HG03064 (cell line): Measurements from ENCODE around the gene MMP3.
"Not testable (repeated sequence)": the region's sequence is repeated elsewhere in the genome, so short reads cannot be mapped to it uniquely, and the experiment has no call there.

ENCODE experiments used
- ATAC-seq: cut with Tn5 transposase; IDR thresholded peaks from one replicate; pipeline ENCODE4 v1.9.1; 2021; ENCODE audit warnings: low read depth; ENCODE audit not compliant: unreplicated experiment

The MMP3 gene

GRCh38 chr11:102843489-102843888, at the start of gene MMP3:
Gene MMP3, minus strand, starts transcription at chr11:102843609. Its CDS starts 63 bp downstream, at chr11:102843546.
- no peak for ATAC-seq

- ATAC-seq: no peak
Observed at GRCh38 chr11:102891736-102892135, 48.3 kb upstream of the MMP3 start.

GRCh38 chr11:102886999-102887398, 43.6 kb upstream of the MMP3 start:
- ATAC-seq: no peak

- ATAC-seq: no peak
Observed at GRCh38 chr11:102883141-102883540, 39.7 kb upstream of the MMP3 start.

GRCh38 chr11:102882389-102883024, 39.1 kb upstream of the MMP3 start:
- peak; percentile 61 for ATAC-seq

GRCh38 chr11:102879801-102880200, 36.4 kb upstream of the MMP3 start:
- no peak for ATAC-seq

- ATAC-seq: no peak
Observed at GRCh38 chr11:102878595-102878994, 35.2 kb upstream of the MMP3 start.

GRCh38 chr11:102874852-102875251, 31.4 kb upstream of the MMP3 start, which contains the start of gene MMP12:
Gene MMP12, minus strand, starts transcription at chr11:102874982. Its CDS starts 45 bp downstream, at chr11:102874937.
- no peak for ATAC-seq

- ATAC-seq: not testable (repeated sequence)
Observed at GRCh38 chr11:102869354-102869964, 26.1 kb upstream of the MMP3 start.

- ATAC-seq: no peak
Observed at GRCh38 chr11:102868339-102868738, 24.9 kb upstream of the MMP3 start.

GRCh38 chr11:102864724-102865123, 21.3 kb upstream of the MMP3 start:
- ATAC-seq: no peak

- no peak for ATAC-seq
Observed at GRCh38 chr11:102853956-102854355, 10.5 kb upstream of the MMP3 start.

GRCh38 chr11:102853055-102853454, 9.6 kb upstream of the MMP3 start:
- no peak for ATAC-seq

GRCh38 chr11:102850973-102851745, 7.8 kb upstream of the MMP3 start:
- ATAC-seq: no peak

GRCh38 chr11:102849311-102849710, 5.9 kb upstream of the MMP3 start:
- ATAC-seq: no peak

- ATAC-seq: no peak
Observed at GRCh38 chr11:102846292-102846691, 2.9 kb upstream of the MMP3 start.

GRCh38 chr11:102842930-102843329, 479 bp downstream of the MMP3 start:
- ATAC-seq: no peak

GRCh38 chr11:102840018-102840417, 3.4 kb downstream of the MMP3 start:
- no peak for ATAC-seq

GRCh38 chr11:102837646-102838045, 5.8 kb downstream of the MMP3 start:
- no peak for ATAC-seq

- ATAC-seq: no peak
Observed at GRCh38 chr11:102837156-102837555, 6.3 kb downstream of the MMP3 start.

GRCh38 chr11:102836290-102836875, 7.0 kb downstream of the MMP3 start:
- no peak for ATAC-seq
